NCI-H2081 treated with DMSO at 0.1 percent for 48 hours (cell line): ENCODE measurements around the gene ERBB4.
"Not testable (repeated sequence)": the region's sequence is repeated elsewhere in the genome, so short reads cannot be mapped to it uniquely, and the experiment has no call there.

ENCODE experiments used
- DNase-seq: peaks from one replicate; lab custom pipeline; 2025; lab: John Stamatoyannopoulos, UW

ERBB4 gene

GRCh38 chr2:212528106-212528856 lies 10.3 kb downstream of the ERBB4 start:
- no peak for DNase-seq

DNA sequence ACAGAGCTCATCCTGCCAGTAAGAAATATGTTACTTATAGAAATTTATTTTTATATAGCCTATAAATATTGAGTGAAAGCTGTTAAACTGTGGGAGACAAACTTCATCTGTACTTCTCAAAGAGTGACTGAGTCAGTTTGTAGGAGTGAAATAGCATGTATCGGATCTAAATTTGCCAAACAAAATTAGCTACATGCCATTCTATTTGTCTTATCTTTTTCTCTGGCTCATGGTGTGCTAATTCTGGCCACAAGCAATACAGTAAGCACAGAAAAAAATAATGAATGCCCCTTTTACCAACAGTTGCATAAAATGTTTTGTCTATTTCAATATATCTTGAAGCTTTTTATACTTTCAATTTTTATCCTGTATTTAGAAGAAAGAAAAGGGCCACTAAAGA lies 12.5 kb downstream of the ERBB4 start:
- no peak for DNase-seq

- DNase-seq = no peak
Observed at GRCh38 chr2:212523756-212524155, 14.8 kb downstream of the ERBB4 start.

GRCh38 chr2:212520340-212520739 lies 18.3 kb downstream of the ERBB4 start:
- peak; percentile 54 for DNase-seq

- DNase-seq = no peak
Observed at GRCh38 chr2:212517693-212518092, 20.9 kb downstream of the ERBB4 start.

DNA sequence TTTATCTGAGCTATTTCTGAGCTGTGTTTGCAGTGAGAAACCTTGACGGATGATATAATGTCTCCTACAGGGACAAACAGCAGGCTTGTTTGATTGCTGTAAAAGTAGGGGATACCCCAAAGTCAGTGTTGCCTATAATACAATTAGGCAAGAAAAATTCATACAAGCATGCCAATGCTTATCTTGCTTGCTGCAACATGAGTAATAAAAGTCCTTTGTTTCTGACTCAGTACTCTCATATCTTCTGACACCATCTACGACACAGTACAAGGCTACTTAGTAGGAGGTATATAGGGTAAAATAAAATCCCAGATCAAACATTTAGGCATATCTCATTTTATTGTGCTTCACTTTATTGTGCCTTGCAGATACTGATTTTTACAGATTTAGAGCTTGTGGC lies 33.0 kb downstream of the ERBB4 start:
- no peak for DNase-seq

- DNase-seq = no peak
Observed at GRCh38 chr2:212495046-212495445, 43.6 kb downstream of the ERBB4 start.

DNA sequence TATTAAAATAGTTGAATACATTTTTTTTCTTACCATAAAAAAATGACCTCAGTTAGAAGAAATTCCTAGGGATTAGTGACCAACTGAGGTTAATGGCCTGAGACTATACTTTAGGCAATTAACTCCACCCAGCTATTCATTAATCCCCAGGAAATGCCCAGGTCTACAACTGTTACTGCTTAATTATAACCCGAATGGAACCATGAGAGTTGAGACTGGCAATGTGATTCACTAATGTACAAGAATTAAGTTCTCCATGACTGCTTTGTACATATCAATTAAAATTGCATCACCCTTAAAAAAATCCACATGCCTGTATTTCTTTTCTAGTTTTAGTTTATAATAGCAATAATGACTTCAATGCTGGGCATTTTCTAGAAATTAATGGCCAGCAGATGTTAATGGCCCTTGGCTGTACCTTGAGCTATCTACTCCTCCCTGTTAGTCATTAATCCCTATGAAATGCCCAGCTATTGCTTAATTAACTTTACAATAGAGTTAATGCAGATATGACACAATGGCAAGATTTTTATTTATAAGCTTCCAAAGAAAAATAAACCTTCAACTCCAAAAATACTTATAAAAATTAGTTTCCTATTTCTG lies 44.1 kb downstream of the ERBB4 start:
- peak; percentile 13 for DNase-seq

GRCh38 chr2:212489719-212490346 lies 48.8 kb downstream of the ERBB4 start:
- DNase-seq = no peak

- no peak for DNase-seq
Observed at GRCh38 chr2:212488611-212489010, 50.0 kb downstream of the ERBB4 start.

- DNase-seq = no peak
Observed at GRCh38 chr2:212484563-212485080, 54.0 kb downstream of the ERBB4 start.

- DNase-seq = no peak
Observed at GRCh38 chr2:212480447-212480846, 58.2 kb downstream of the ERBB4 start.

DNA sequence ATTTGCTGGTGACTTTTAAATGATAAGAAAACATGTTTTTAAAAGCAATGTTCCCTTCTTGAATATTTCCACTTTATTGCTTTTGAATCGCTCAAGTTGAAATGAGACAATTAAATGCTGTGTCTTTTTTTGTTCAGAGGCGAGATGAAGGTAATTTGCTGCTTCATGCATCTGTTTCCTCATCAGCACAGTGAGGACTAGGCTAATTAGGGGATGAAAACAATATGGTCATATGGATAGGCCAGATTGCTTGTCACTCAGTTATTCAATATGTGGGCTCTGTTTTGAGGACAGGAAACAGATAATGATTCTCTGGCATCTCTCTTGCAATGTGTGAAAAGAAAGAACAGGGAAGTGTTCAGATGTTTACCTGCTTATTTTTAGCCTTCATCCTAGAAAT lies 61.0 kb downstream of the ERBB4 start:
- DNase-seq = no peak

DNA sequence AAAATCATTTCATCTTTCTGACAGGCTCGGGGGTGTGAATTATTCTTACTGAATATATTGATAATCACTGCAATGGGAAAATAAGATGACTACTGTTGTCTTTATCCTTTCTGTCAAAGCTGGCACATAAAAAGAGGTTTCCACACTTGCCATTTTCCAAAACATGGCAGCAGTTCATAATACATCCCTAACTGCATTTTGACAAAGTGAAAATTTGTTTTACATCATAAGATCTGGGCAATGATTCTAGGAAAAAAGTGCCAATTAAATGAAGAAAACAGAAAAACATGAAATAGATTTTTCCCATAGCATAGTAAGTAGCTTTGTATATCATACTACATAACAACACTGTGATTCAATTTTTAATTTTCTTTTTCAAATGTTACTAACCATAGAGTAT lies 65.4 kb downstream of the ERBB4 start:
- no peak for DNase-seq

GRCh38 chr2:212467551-212467950 lies 71.1 kb downstream of the ERBB4 start:
- DNase-seq = not testable (repeated sequence)

DNA sequence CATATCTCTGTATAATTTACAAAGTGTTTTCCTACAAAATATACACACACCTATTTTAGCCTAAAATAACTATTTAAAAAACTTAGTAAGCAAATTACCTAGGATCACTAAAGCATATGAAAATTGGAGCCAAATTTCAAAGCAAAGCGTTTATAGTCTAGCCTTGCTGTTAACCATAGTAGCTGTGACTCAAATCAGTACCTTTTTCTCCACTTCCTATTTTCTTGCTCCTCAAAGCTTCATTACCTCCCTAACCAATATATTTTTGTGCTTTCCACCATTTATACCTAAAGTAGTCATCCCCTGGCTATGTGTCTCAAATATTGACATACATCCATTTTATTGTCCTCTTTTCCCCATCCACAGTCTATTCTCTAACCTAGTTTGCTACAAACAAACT lies 73.1 kb downstream of the ERBB4 start:
- DNase-seq = no peak

GRCh38 chr2:212461708-212462107 lies 76.9 kb downstream of the ERBB4 start:
- not testable (repeated sequence) for DNase-seq

DNA sequence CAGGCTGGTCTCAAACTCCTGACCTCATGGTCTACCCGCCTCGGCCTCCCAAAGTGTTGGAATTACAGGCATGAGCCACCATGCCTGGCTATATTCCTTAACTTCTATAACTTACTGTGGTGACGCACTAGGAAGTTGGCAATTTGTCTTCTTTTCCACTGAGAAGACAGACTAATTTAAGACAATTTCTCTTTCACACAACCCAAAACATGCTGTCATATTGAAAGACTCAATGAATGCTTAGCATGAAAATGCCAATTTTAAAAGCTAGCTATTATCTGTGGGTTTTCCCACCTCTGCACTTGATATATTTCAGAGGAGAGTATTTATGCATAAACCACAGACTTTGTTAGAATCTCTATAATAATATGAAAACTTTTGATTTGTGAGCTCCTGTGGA lies 84.5 kb downstream of the ERBB4 start:
- no peak for DNase-seq

GRCh38 chr2:212451786-212452231 lies 86.8 kb downstream of the ERBB4 start:
- DNase-seq = no peak

- no peak for DNase-seq
Observed at GRCh38 chr2:212448698-212449097, 89.9 kb downstream of the ERBB4 start.

DNA sequence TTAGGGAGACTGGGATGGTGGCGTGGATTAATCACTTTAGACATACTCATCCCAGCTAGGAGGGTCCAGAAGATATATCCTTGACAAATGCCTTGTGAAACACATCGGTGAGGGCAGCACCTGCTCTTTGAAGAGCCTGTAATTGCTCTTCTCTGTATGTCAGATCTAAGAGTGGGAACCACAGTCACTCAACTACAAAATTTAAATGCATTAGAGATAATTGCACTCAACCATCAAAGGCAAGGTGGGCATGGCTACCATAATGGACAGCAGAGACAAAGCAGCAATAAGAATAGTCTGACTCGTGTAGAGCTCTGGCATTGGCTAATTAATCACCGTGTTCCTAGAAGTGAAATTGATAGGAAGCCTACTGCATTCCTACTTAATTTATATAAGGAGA lies 96.8 kb downstream of the ERBB4 start:
- DNase-seq = no peak

- no peak for DNase-seq
Observed at GRCh38 chr2:212441141-212441540, 97.5 kb downstream of the ERBB4 start.
